VCaP (cell line): Measurements from ENCODE around the gene ZDHHC8.

ENCODE experiments used
- H3K27ac ChIP-seq: fragments of 450-650 bp; 2 replicates; pipeline ENCODE4 v1.5.1; 2017
- CTCF ChIP-seq: fragments of 450-650 bp; conservative IDR thresholded peaks from 2 replicates; pipeline ENCODE4 v1.5.1; 2017; ENCODE audit warnings: mild to moderate bottlenecking, moderate library complexity

ZDHHC8 gene

GRCh38 chr22:20091690-20092476, 39.7 kb upstream of the ZDHHC8 start:
- no peak overlapping the region for H3K27ac ChIP-seq
- TF ChIP-seq CTCF, result no peak

GRCh38 chr22:20092477-20092854, 39.1 kb upstream of the ZDHHC8 start:
- TF ChIP-seq CTCF, result no peak
- H3K27ac ChIP-seq, result no peak overlapping the region

- no peak for TF ChIP-seq CTCF
- H3K27ac ChIP-seq, result no peak overlapping the region
Measured at GRCh38 chr22:20093418-20094196, 38.0 kb upstream of the ZDHHC8 start.

- TF ChIP-seq CTCF, result no peak
- no peak overlapping the region for H3K27ac ChIP-seq
Measured at GRCh38 chr22:20094197-20094807, 37.3 kb upstream of the ZDHHC8 start.

- no peak overlapping the region for H3K27ac ChIP-seq
- no peak for TF ChIP-seq CTCF
Measured at GRCh38 chr22:20095521-20095920, 36.1 kb upstream of the ZDHHC8 start.

GRCh38 chr22:20096574-20097420, 34.8 kb upstream of the ZDHHC8 start:
- TF ChIP-seq CTCF, result no peak
- no peak overlapping the region for H3K27ac ChIP-seq
